Type B pancreatic cell (in vitro differentiated cells): Measurements from ENCODE around the gene MPP1. TPM values are rescaled to one million over a fixed set of nuclear protein-coding genes. Genes with fewer than 3 reads are reported as not detected.

Experiments
- DNase-seq: peaks from one replicate; pipeline ENCODE4 v3.0.0; 2021; ENCODE audit warnings: mixed read lengths; ENCODE audit not compliant: unreplicated experiment; ENCODE audit errors: extremely low spot score
- H3K27ac Mint-ChIP-seq: 2 replicates; pipeline ENCODE4 v1.8.0; 2021; ENCODE audit warnings: mild to moderate bottlenecking, mixed read lengths
- H3K27me3 Mint-ChIP-seq: 2 replicates; pipeline ENCODE4 v1.8.0; 2021; ENCODE audit warnings: mixed read lengths
- H3K36me3 Mint-ChIP-seq: 2 replicates; pipeline ENCODE4 v1.8.0; 2021; ENCODE audit warnings: mixed read lengths
- H3K4me1 Mint-ChIP-seq: one replicate; pipeline ENCODE4 v1.8.0; 2021; ENCODE audit warnings: mixed read lengths; ENCODE audit not compliant: unreplicated experiment
- H3K4me3 Mint-ChIP-seq: 2 replicates; pipeline ENCODE4 v1.8.0; 2021; ENCODE audit warnings: mild to moderate bottlenecking, mixed read lengths
- H3K9me3 Mint-ChIP-seq: 2 replicates; pipeline ENCODE4 v1.8.0; 2021; ENCODE audit warnings: mixed read lengths
- total RNA-seq: library from RNA; stranded (reverse); gene quantifications from 2 replicates; pipeline ENCODE4 v1.2.1, GENCODE V29; 2021; ENCODE audit warnings: low replicate concordance
- TF ChIP-seq, protein P1 (sequence below): fragments of 200-600 bp; sonication (generic); conservative IDR thresholded peaks from 2 replicates; pipeline ENCODE4 v1.5.0; 2021; ENCODE audit warnings: antibody characterized with exemption, mild to moderate bottlenecking

MPP1 gene
- total RNA-seq, 1 donor from 2014 or later = 13.8 TPM

GRCh38 chrX:154751669-154752271 lies 53.5 kb downstream of the MPP1 start:
- Mint-ChIP-seq H3K27ac (no peak overlapping the region), H3K9me3 (peaks cover 4% of the 10 kb centered on the region), H3K27me3 (peaks cover 61% of the 10 kb centered on the region), H3K36me3 (no peaks in the 10 kb centered on the region), H3K4me1 (no peaks in the 10 kb centered on the region), H3K4me3 (peak overlapping the region; percentile 78)
- DNase-seq = no peak
- TF ChIP-seq, protein P1, sequence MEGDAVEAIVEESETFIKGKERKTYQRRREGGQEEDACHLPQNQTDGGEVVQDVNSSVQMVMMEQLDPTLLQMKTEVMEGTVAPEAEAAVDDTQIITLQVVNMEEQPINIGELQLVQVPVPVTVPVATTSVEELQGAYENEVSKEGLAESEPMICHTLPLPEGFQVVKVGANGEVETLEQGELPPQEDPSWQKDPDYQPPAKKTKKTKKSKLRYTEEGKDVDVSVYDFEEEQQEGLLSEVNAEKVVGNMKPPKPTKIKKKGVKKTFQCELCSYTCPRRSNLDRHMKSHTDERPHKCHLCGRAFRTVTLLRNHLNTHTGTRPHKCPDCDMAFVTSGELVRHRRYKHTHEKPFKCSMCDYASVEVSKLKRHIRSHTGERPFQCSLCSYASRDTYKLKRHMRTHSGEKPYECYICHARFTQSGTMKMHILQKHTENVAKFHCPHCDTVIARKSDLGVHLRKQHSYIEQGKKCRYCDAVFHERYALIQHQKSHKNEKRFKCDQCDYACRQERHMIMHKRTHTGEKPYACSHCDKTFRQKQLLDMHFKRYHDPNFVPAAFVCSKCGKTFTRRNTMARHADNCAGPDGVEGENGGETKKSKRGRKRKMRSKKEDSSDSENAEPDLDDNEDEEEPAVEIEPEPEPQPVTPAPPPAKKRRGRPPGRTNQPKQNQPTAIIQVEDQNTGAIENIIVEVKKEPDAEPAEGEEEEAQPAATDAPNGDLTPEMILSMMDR = no peak

GRCh38 chrX:154751203-154751668 lies 54.0 kb downstream of the MPP1 start:
- peaks cover 61% of the 10 kb centered on the region for H3K27me3 Mint-ChIP-seq

DNA sequence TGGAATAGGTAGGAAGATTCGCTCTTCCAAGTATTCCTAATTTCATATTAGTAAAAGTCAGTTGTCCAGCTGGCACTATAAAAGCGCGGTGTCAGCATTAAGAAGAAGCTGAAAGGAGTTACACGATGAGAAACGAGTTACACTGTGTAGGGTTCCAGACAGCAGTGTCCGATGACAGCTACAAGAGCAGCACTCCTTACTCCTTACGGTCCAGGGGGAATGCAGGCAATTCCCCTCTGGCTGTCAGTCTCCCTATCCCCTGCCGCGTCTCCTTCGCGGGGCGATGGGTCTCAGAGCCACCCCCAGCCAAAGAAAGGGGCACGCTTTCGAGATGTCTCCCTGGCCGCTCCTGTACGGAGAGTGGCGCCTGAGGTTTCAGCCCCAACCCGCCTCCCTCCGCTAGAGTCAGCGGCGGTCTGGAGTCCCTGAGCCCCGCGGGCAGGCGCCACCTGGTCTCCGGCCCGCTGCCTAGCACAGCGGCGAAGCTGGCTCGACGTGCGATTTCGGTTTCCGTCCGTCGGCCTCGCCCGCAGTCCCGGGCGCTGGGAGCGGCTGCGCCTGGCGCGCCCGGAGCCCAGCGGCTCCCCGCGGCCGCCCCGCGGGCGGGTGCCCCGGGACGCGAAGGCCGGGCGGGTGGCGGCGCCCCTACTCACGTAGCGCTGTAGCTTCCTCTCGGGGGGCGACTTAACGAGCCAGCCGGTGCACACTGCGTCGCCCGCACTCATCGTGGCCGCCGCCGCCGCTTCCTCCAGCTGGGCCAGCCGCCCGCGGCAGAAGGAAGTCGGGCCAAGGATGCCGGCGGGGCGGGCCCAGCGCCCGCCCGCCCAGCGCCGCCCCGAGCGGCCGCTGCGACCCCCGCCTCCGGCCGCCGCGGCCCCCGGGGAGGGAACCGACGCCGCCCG lies 54.7 kb downstream of the MPP1 start, which contains the start of gene GAB3:
Gene GAB3, minus strand, starts transcription at position 777 of the 902 bp plus-strand sequence. Its CDS starts 52 bp downstream, at position 725.
- peak within 1 kb of the TSS; percentile 78 for H3K4me3 Mint-ChIP-seq
- H3K4me1 Mint-ChIP-seq = no peaks in the 10 kb centered on the region
- TF ChIP-seq, protein P1 = no peak
- DNase-seq = no peak
- H3K9me3 Mint-ChIP-seq = peaks cover 4% of the 10 kb centered on the region
- H3K27ac Mint-ChIP-seq = no peak within 1 kb of the TSS
- H3K36me3 Mint-ChIP-seq = no peaks in the 10 kb centered on the region
- peaks cover 61% of the 10 kb centered on the region for H3K27me3 Mint-ChIP-seq

More at GRCh38 chrX:154751203-154751668, 54.0 kb downstream of the MPP1 start:
- no peaks in the 10 kb centered on the region for H3K36me3 Mint-ChIP-seq
- peaks cover 4% of the 10 kb centered on the region for H3K9me3 Mint-ChIP-seq
- DNase-seq = no peak
- no peaks in the 10 kb centered on the region for H3K4me1 Mint-ChIP-seq
- peak overlapping the region; percentile 78 for H3K4me3 Mint-ChIP-seq
- no peak overlapping the region for H3K27ac Mint-ChIP-seq
- TF ChIP-seq, protein P1 = no peak

DNA sequence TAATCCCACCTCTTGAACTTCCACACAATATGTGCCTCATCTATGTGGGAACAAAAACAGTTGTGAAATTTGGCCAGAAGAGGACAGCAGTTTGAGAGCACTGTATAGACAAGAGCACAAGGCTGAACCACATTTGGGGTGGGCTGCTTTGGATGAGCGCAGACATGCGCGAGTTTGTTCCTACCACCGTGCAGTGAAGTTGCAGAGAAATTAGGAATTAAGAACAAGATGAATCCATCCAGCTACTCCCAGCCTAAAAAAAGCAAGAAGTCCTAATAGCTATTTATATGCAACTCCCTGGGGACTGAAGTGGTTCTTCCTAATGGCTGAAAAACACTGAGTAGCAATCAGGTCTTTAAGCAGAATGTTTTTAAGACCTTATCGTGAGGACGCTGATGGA lies 55.4 kb downstream of the MPP1 start:
- Mint-ChIP-seq H3K9me3 (peaks cover 4% of the 10 kb centered on the region), H3K27ac (no peak overlapping the region), H3K4me3 (peak overlapping the region; percentile 3), H3K27me3 (peaks cover 58% of the 10 kb centered on the region), H3K36me3 (no peaks in the 10 kb centered on the region), H3K4me1 (no peaks in the 10 kb centered on the region)
- TF ChIP-seq, protein P1 = no peak
- no peak for DNase-seq

DNA sequence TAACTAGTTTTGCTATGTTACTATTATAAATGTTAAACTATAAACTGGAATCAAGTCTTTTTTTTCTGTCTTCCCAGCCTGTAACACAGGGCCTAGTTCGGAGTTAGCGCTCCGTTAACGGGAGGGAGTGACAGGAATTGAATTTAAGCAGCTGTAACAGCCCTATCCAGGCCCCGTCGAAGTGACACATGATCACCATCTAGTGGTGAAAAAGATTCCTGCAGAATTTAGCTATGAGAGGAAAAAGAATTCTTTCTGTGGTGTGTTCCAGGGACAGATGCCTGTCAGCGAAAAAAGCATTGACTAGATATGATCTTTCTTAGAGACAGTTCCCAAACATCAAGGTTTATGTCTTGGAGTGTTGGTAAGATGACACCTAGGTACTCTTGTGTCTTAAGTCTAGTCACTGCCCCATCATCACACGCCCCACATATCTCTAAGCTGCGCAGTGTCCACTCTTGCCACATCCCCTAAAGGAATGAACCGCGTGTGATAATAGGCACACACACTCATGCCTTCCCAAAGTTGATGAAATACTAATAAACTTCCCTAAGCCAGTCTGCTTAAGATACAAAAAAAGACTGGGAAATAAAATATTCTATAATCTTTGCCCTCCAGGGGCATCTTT lies 56.5 kb downstream of the MPP1 start:
- no peaks in the 10 kb centered on the region for H3K4me1 Mint-ChIP-seq
- no peak overlapping the region for H3K27ac Mint-ChIP-seq
- DNase-seq = no peak
- TF ChIP-seq, protein P1 = peak; percentile 81
- no peaks in the 10 kb centered on the region for H3K36me3 Mint-ChIP-seq
- no peak overlapping the region for H3K4me3 Mint-ChIP-seq
- H3K9me3 Mint-ChIP-seq = peaks cover 4% of the 10 kb centered on the region
- H3K27me3 Mint-ChIP-seq = peaks cover 47% of the 10 kb centered on the region
